HepG2 (cell line): ENCODE data around the gene COG8. TPM values are rescaled to one million over a fixed set of nuclear protein-coding genes. Genes with fewer than 3 reads are reported as not detected.

Source experiments
- CHD2 ChIP-seq: IDR thresholded peaks from 2 replicates; pipeline ENCODE4 v1.6.1; 2011; ENCODE audit warnings: low read depth, low read length, improper control_type of control experiment
- HNF1A ChIP-seq, 2 experiments: sonication (generic) in 1 of 2; formaldehyde crosslinking in 1 of 2; IDR thresholded peaks; 2 replicates each; pipeline versions ENCODE4 v1.4.0 to v1.6.1; 2016 to 2020; ENCODE audit warnings: borderline replicate concordance in 1 of 2, low read depth in 1 of 2, mild to moderate bottlenecking in 1 of 2, missing genetic modification reagents in 1 of 2
- IKZF4 ChIP-seq: sonication (generic); formaldehyde crosslinking; IDR thresholded peaks from 2 replicates; pipeline ENCODE4 v1.5.1; 2020; ENCODE audit warnings: borderline replicate concordance, mild to moderate bottlenecking, low read depth, missing genetic modification reagents; ENCODE audit errors: not compliant biosample characterization
- KDM5A ChIP-seq: fragments of 200-600 bp; sonication (generic); IDR thresholded peaks from 2 replicates; pipeline ENCODE4 v1.7.0; 2018; ENCODE audit warnings: antibody characterized with exemption, mild to moderate bottlenecking, low read length, borderline replicate concordance
- PHF21A ChIP-seq: sonication (generic); formaldehyde crosslinking; IDR thresholded peaks from 2 replicates; pipeline ENCODE4 v1.5.0; 2020; ENCODE audit warnings: mild to moderate bottlenecking, missing genetic modification reagents
- TGIF2 ChIP-seq: IDR thresholded peaks from 2 replicates; pipeline ENCODE4 v1.6.1; 2016; ENCODE audit warnings: control low read depth, missing compliant biosample characterization
- ZBTB21 ChIP-seq: sonication (generic); formaldehyde crosslinking; IDR thresholded peaks from 2 replicates; pipeline ENCODE4 v1.4.0; 2020; ENCODE audit warnings: missing genetic modification reagents
- ZBTB26 ChIP-seq: IDR thresholded peaks from 2 replicates; pipeline ENCODE4 v1.6.1; 2016; ENCODE audit warnings: missing compliant biosample characterization, missing genetic modification reagents, borderline replicate concordance
- ZNF142 ChIP-seq: sonication (generic); formaldehyde crosslinking; IDR thresholded peaks from 2 replicates; pipeline ENCODE4 v1.4.0; 2020; ENCODE audit warnings: missing genetic modification reagents
- ZNF224 ChIP-seq: sonication (generic); formaldehyde crosslinking; IDR thresholded peaks from 2 replicates; pipeline ENCODE4 v1.5.0; 2020; ENCODE audit warnings: mild to moderate bottlenecking, missing genetic modification reagents
- ZNF232 ChIP-seq: sonication (generic); formaldehyde crosslinking; IDR thresholded peaks from 2 replicates; pipeline ENCODE4 v1.4.0; 2020; ENCODE audit warnings: missing genetic modification reagents, borderline replicate concordance
- ZNF550 ChIP-seq: sonication (generic); formaldehyde crosslinking; IDR thresholded peaks from 2 replicates; pipeline ENCODE4 v1.4.0; 2020; ENCODE audit warnings: mild to moderate bottlenecking, missing genetic modification reagents, borderline replicate concordance
- ZNF580 ChIP-seq: IDR thresholded peaks from 2 replicates; pipeline ENCODE4 v1.6.1; 2016; ENCODE audit warnings: low read depth, borderline replicate concordance
- ZNF615 ChIP-seq: sonication (generic); formaldehyde crosslinking; IDR thresholded peaks from 2 replicates; pipeline ENCODE4 v1.5.0; 2020; ENCODE audit warnings: mild to moderate bottlenecking, missing genetic modification reagents, borderline replicate concordance
- ZNF781 ChIP-seq: sonication (generic); formaldehyde crosslinking; IDR thresholded peaks from 2 replicates; pipeline ENCODE4 v1.5.1; 2020; ENCODE audit warnings: borderline replicate concordance, mild to moderate bottlenecking, missing genetic modification reagents; ENCODE audit errors: not compliant biosample characterization
- polyA plus RNA-seq, 8 experiments: library from polyadenylated mRNA; depleted of rRNA in 3 of 8; stranded (reverse) in 7 of 8; unstranded in 1 of 8; fragments of >200 nt; fragmentation: Illumina TruSeq in 4 of 8; extraction: Trizol in 4 of 8; gene quantifications; 2 replicates each; pipeline versions ENCODE4 v1.2.1 to v1.2.3, GENCODE V29; 2011 to 2016; ENCODE audit warnings: low read depth in 4 of 8, missing spikeins in 1 of 8, mixed read lengths in 1 of 8; ENCODE audit not compliant: insufficient read depth in 1 of 8
- total RNA-seq, 5 experiments: library from RNA; depleted of rRNA; stranded (reverse); fragments of >200 nt; fragmentation: Illumina TruSeq; extraction: Trizol; gene quantifications; 2 replicates each; pipeline ENCODE4 v1.2.3, GENCODE V29; 2016; ENCODE audit warnings: low read depth in 1 of 5

Gene COG8
- total and polyA plus RNA-seq, 2 of the 13 experiments (the other 11 are each of a cell fraction or from before 2014, with no cell fraction given) = 45.5 to 52.1 TPM

- 0 out of 2 replicates have a peak, but pooled peaks have one; percentile 28 for TF ChIP-seq ZNF142 (CRISPR knock-in tag)
- peak; percentile 55; the same call in 1 of the 2 replicates for TF ChIP-seq ZNF550 (CRISPR knock-in tag)
- TF ChIP-seq HNF1A (IDR thresholded peaks at IDR 0.05; ENCODE audit: low read depth) = peak; percentile 94
- peak; percentile 95 for TF ChIP-seq HNF1A (CRISPR knock-in tag; IDR thresholded peaks at IDR 0.05; ENCODE audit: borderline replicate concordance)
- TF ChIP-seq ZNF224 (CRISPR knock-in tag) = no peak
- TF ChIP-seq ZNF781 (CRISPR knock-in tag) = peak; percentile 60
- peak; percentile 46; the same call in 1 of the 2 replicates for TF ChIP-seq ZNF232 (CRISPR knock-in tag)
- TF ChIP-seq IKZF4 = no peak
- TF ChIP-seq CHD2 = no peak
- no peak for TF ChIP-seq KDM5A
- TF ChIP-seq ZBTB21 (CRISPR knock-in tag) = no peak
- TF ChIP-seq PHF21A = 0 out of 2 replicates have a peak, but pooled peaks have one; percentile 48
- no peak for TF ChIP-seq ZNF615 (CRISPR knock-in tag)
- peak; percentile 72 for TF ChIP-seq ZBTB26
- TF ChIP-seq TGIF2 (CRISPR knock-in tag) = peak; percentile 59; the same call in 1 of the 2 replicates
- peak; percentile 33; the same call in 1 of the 2 replicates for TF ChIP-seq ZNF580 (CRISPR knock-in tag)
Observed at GRCh38 chr16:69351309-69352027, 12.1 kb upstream of the COG8 start, which contains the start of gene TMED6 (continued).
